HCT116 (cell line): ENCODE measurements around the gene SCGB3A1.

Source experiments
- CBX3 ChIP-seq: IDR thresholded peaks from 2 replicates; pipeline ENCODE4 v1.6.1; 2012; ENCODE audit warnings: low read depth
- CEBPB ChIP-seq: IDR thresholded peaks from 2 replicates; pipeline ENCODE4 v1.6.1; 2012; ENCODE audit warnings: low read depth
- ELF1 ChIP-seq: IDR thresholded peaks from 2 replicates; pipeline ENCODE4 v1.6.1; 2012; ENCODE audit warnings: low read depth, borderline replicate concordance
- EZH2 ChIP-seq: fragments of 200-600 bp; sonication (generic); IDR thresholded peaks from 2 replicates; pipeline ENCODE4 v1.6.1; 2017; ENCODE audit warnings: antibody characterized with exemption, mixed run types
- EZH2phosphoT487 ChIP-seq: fragments of 200-600 bp; IDR thresholded peaks from 2 replicates; pipeline ENCODE4 v1.6.1; 2018; ENCODE audit warnings: antibody characterized with exemption, borderline replicate concordance
- JUND ChIP-seq: IDR thresholded peaks from 2 replicates; pipeline ENCODE4 v1.6.1; 2012
- POLR2A ChIP-seq: IDR thresholded peaks from 2 replicates; pipeline ENCODE4 v1.7.0; 2011; ENCODE audit warnings: borderline replicate concordance; ENCODE audit not compliant: insufficient read depth, insufficient read length; ENCODE audit errors: extremely low read depth
- POLR2AphosphoS5 ChIP-seq: IDR thresholded peaks from 2 replicates; pipeline ENCODE4 v1.6.1; 2011; ENCODE audit warnings: mild to moderate bottlenecking, low read depth, low read length, moderate library complexity
- SRF ChIP-seq: IDR thresholded peaks from 2 replicates; pipeline ENCODE4 v1.6.1; 2012; ENCODE audit warnings: low read depth
- TCF7L2 ChIP-seq: IDR thresholded peaks from 2 replicates; pipeline ENCODE4 v1.7.0; 2011; ENCODE audit warnings: borderline replicate concordance, inconsistent platforms; ENCODE audit not compliant: insufficient read depth, insufficient read length; ENCODE audit errors: extremely low read depth
- YY1 ChIP-seq: IDR thresholded peaks from 2 replicates; pipeline ENCODE4 v1.6.1; 2011; ENCODE audit warnings: low read length, low read depth, moderate library complexity, mild to moderate bottlenecking; ENCODE audit not compliant: insufficient replicate concordance; ENCODE audit errors: extremely low read depth
- ZBTB33 ChIP-seq: IDR thresholded peaks from 2 replicates; pipeline ENCODE4 v1.6.1; 2011; ENCODE audit warnings: mild to moderate bottlenecking, low read length, moderate library complexity; ENCODE audit not compliant: insufficient replicate concordance; ENCODE audit errors: extremely low read depth
- ZFX ChIP-seq: fragments of 450-650 bp; IDR thresholded peaks from 2 replicates; pipeline ENCODE4 v1.6.1; 2017
- TF ChIP-seq, protein P1 (sequence below), 3 experiments: fragments of 200-600 bp in 1 of 3; sonication (generic) in 1 of 3; IDR thresholded peaks in 2 of 3; conservative IDR thresholded peaks in 1 of 3; 2 replicates each; pipeline ENCODE4 v1.5.1; 2012 to 2017; ENCODE audit warnings: low read depth in 2 of 3, low read length in 2 of 3, antibody characterized with exemption in 1 of 3, borderline replicate concordance in 1 of 3, control low read depth in 1 of 3, mild to moderate bottlenecking in 1 of 3, mixed read lengths in 1 of 3, mixed run types in 1 of 3, moderate library complexity in 1 of 3; ENCODE audit not compliant: insufficient read depth in 1 of 3

DNA sequence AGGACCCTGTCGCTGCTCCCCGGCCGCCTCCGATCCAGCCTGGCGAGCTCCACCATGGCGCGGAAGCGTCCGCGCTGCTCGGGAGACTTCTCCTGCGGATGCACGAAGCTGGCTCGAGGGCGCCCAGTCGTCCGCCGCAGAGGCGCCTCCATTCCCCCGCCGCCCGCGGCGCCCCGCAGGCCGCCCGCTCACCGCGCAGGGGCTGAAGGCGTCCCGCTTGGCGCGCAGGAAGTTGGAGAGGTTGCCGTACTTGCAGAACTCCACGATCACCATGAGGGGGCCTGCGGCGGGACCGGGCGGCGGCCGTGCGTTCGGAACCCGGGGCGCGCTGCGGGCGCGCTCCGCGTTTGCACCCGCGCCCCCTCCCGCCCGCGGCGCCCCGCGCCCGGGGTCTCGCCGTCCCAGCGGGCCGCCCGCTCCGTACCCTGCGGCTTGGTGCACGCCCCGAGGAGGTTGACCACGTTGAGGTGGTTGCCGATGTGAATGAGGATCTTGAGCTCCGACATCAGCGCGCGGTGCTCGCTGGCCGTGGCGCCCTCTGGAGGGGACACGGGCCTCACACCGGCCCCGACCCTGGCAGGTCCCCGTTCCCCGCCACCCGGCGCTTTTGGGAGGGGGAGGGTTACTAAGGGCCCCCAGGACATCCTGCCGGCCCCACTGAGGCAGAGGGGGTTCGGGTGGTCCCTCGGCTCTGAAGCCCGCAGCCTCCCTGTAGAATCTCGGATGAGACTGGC lies 27.7 kb upstream of the SCGB3A1 start:
- TF ChIP-seq SRF (no peak), YY1 (no peak), POLR2A (no peak), ZBTB33 (no peak), ELF1 (no peak), CBX3 (no peak), CEBPB (no peak), POLR2AphosphoS5 (no peak), EZH2 (no peak), EZH2phosphoT487 (no peak), TCF7L2 (no peak), JUND (no peak), ZFX (no peak)
- TF ChIP-seq, protein P1, sequence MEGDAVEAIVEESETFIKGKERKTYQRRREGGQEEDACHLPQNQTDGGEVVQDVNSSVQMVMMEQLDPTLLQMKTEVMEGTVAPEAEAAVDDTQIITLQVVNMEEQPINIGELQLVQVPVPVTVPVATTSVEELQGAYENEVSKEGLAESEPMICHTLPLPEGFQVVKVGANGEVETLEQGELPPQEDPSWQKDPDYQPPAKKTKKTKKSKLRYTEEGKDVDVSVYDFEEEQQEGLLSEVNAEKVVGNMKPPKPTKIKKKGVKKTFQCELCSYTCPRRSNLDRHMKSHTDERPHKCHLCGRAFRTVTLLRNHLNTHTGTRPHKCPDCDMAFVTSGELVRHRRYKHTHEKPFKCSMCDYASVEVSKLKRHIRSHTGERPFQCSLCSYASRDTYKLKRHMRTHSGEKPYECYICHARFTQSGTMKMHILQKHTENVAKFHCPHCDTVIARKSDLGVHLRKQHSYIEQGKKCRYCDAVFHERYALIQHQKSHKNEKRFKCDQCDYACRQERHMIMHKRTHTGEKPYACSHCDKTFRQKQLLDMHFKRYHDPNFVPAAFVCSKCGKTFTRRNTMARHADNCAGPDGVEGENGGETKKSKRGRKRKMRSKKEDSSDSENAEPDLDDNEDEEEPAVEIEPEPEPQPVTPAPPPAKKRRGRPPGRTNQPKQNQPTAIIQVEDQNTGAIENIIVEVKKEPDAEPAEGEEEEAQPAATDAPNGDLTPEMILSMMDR (IDR thresholded peaks at IDR 0.05 in 2 of 3, conservative IDR thresholded peaks at IDR 0.05 in 1 of 3; ENCODE audit: borderline replicate concordance in 1 of 3, insufficient read depth in 1 of 3, low read depth in 2 of 3, low read length in 2 of 3) = no peak; a peak in 1 of 6 replicates
